Measurements from ENCODE around the gene TRPM4. TPM values are rescaled to one million over a fixed set of nuclear protein-coding genes. Genes with fewer than 3 reads are reported as not detected.
"Not testable (repeated sequence)": the region's sequence is repeated elsewhere in the genome, so short reads cannot be mapped to it uniquely, and the experiment has no call there.

Gene TRPM4
- total RNA-seq, 4 donors from 2014 or later: 16.3 to 38.5 (median 17.3) TPM

DNA sequence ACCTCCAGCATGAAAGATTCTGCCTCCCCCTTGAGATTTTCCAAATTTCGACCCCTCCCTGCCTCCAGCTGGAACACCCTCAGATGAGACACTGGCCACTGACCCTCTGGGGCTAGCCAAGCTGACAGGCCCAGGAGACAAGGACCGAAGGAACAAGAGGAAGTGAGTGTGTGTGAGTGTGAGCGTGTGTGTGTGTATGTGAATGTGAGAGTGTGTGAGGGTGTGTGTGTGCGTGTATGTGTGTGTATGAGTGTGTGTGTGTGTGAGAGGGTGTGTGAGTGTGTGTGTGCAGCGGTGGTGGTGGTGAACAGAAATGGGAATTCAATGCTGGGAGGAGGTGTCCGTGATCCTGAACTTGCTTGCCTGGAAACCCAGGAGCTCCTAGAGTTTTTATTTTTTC is 16.2 kb upstream of the TRPM4 start:
- Histone ChIP-seq H3K36me3 (no peaks in the 10 kb centered on the region), H3K27me3 (no peaks in the 10 kb centered on the region)

DNA sequence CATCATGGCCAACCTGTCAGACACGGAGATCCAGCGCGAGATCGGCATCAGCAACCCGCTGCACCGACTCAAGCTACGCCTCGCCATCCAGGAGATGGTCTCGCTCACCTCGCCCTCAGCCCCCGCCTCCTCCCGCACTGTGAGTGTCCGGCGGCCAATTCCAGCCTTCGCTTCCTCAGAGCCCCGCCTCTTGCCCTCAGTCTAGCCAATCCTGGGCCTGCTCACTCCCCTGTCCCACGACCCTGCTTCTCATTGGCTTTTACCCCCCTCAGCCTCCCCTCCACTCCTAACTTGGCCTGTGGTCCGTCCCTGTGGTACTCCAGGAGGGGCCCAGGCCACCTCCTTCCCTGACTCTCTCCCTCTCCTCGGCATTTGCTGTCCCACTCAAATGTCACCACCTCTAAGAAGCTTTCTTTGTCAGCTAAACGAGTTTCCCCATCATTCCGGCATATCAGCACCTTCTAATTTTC is 14.7 kb upstream of the TRPM4 start:
- Histone ChIP-seq H3K27ac (peak overlapping the region in 3 of 4 donors; percentile 45 to 64 (median 47)), H3K4me3 (peak overlapping the region; percentile 23 to 56), H3K27me3 (no peaks in the 10 kb centered on the region), H3K4me1 (peaks cover 0 to 34% (median 21%) of the 10 kb centered on the region in 3 donors), H3K9me3 (no peaks in the 10 kb centered on the region), H3K36me3 (no peaks in the 10 kb centered on the region)
- ATAC-seq: peak; percentile 98
- 0 to 5% methylated on average over 7 to 13 of the region's 21 CpGs for WGBS, 2 donors (ENCODE audit: low coverage in 1 of 2)
- TF ChIP-seq POLR2A (IDR thresholded peaks at IDR 0.05) (no peak), POLR2AphosphoS5 (IDR thresholded peaks at IDR 0.05) (no peak), EP300 (IDR thresholded peaks at IDR 0.05) (no peak)
- TF ChIP-seq, protein P1, sequence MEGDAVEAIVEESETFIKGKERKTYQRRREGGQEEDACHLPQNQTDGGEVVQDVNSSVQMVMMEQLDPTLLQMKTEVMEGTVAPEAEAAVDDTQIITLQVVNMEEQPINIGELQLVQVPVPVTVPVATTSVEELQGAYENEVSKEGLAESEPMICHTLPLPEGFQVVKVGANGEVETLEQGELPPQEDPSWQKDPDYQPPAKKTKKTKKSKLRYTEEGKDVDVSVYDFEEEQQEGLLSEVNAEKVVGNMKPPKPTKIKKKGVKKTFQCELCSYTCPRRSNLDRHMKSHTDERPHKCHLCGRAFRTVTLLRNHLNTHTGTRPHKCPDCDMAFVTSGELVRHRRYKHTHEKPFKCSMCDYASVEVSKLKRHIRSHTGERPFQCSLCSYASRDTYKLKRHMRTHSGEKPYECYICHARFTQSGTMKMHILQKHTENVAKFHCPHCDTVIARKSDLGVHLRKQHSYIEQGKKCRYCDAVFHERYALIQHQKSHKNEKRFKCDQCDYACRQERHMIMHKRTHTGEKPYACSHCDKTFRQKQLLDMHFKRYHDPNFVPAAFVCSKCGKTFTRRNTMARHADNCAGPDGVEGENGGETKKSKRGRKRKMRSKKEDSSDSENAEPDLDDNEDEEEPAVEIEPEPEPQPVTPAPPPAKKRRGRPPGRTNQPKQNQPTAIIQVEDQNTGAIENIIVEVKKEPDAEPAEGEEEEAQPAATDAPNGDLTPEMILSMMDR (IDR thresholded peaks at IDR 0.05): no peak

More for the DNA sequence above, 16.2 kb upstream of the TRPM4 start:
- no peak overlapping the region for H3K4me3 ChIP-seq
- no peak for TF ChIP-seq EP300 (IDR thresholded peaks at IDR 0.05)
- no peak for TF ChIP-seq POLR2AphosphoS5 (IDR thresholded peaks at IDR 0.05)
- TF ChIP-seq POLR2A (IDR thresholded peaks at IDR 0.05): no peak
- H3K9me3 ChIP-seq: no peaks in the 10 kb centered on the region
- no peak overlapping the region for H3K27ac ChIP-seq
- H3K4me1 ChIP-seq: peaks cover 0 to 32% (median 20%) of the 10 kb centered on the region in 3 donors
- no peak for ATAC-seq
- 79 to 82% methylated on average over 4 to 5 of the region's 6 CpGs for WGBS, 2 donors (ENCODE audit: low coverage in 1 of 2)

DNA sequence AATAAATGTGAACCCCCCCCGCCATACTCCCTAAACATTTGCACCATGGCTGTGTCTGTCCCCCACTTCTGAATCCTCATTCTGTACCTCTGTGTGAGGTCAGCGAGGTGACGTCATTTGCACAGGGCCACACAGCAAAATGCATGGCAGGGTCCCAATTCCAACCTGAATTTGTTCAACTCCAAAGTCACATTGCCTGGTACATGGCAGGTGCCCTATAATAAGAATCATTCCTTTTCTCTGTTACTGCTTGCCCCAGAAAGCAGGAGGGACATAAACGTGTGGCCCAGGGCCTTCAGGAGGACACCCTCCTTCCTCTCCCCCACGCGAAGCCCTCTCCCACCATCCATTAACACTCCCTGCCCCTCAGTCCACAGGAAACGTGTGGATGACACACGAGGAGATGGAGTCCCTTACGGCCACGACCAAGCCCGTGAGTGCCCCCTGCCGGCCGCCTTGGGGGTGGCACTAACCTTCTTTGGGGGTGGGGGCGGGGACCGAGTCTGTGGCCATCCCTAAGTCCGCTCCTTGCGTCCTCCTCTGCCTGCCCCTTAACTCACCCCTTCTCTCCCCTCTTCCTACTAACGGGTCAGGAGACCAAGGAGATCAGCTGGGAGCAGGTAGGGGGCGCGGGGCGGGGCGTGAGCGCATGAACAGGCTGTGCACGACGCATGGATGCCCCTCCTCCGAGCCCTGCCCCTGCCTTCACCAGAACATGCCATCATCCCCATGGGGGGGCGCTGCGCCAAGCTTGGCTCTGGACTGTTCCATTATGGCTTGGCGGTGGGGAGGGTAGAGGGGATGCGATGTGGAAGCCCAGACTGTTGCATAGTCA is 11.8 kb upstream of the TRPM4 start:
- Histone ChIP-seq H3K27ac (peak overlapping the region in 2 of 4 donors; percentile 33 to 50), H3K4me3 (peak overlapping the region in 1 of 2 donors; percentile 26)
- WGBS, 2 donors (ENCODE audit: low coverage in 1 of 2): 0 to 83% methylated on average over 1 to 11 of the region's 30 CpGs

DNA sequence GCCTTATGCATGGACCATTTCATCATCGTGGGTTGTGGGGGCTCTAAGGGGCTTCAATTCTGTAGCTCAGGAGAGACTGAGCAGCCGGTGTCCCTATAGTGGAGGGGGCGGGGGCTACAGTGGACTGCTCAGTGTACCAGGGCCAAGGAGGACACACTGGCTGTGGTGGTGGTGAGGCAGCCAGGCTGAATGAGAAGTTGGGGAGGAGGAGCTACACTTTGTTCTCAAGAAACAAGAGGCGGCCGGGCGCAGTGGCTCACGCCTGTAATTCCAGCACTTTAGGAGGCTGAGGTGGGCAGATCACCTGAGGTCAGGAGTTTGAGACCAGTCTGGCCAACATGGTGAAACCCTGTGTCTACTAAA is 11.2 kb upstream of the TRPM4 start:
- Histone ChIP-seq H3K27ac (peak overlapping the region in 2 of 4 donors; percentile 33 to 50), H3K4me1 (peaks cover 0 to 63% (median 35%) of the 10 kb centered on the region in 3 donors), H3K4me3 (peak overlapping the region in 1 of 2 donors; percentile 26)
- not testable (repeated sequence) for H3K27me3 ChIP-seq, ATAC-seq, H3K36me3 ChIP-seq, H3K9me3 ChIP-seq
- WGBS, 2 donors (ENCODE audit: low coverage in 1 of 2): 10 to 14% methylated on average over 2 to 7 of the region's 7 CpGs

More for the DNA sequence above, 11.8 kb upstream of the TRPM4 start:
- H3K36me3 ChIP-seq: no peaks in the 10 kb centered on the region
- TF ChIP-seq EP300 (IDR thresholded peaks at IDR 0.05): no peak
- TF ChIP-seq, protein P1 (IDR thresholded peaks at IDR 0.05): peak in 3 of 4 experiments; percentile 74 to 97 (median 75)
- no peaks in the 10 kb centered on the region for H3K27me3 ChIP-seq
- no peaks in the 10 kb centered on the region for H3K9me3 ChIP-seq
- H3K4me1 ChIP-seq: peaks cover 0 to 57% (median 29%) of the 10 kb centered on the region in 3 donors
- peak; percentile 13 for ATAC-seq

DNA sequence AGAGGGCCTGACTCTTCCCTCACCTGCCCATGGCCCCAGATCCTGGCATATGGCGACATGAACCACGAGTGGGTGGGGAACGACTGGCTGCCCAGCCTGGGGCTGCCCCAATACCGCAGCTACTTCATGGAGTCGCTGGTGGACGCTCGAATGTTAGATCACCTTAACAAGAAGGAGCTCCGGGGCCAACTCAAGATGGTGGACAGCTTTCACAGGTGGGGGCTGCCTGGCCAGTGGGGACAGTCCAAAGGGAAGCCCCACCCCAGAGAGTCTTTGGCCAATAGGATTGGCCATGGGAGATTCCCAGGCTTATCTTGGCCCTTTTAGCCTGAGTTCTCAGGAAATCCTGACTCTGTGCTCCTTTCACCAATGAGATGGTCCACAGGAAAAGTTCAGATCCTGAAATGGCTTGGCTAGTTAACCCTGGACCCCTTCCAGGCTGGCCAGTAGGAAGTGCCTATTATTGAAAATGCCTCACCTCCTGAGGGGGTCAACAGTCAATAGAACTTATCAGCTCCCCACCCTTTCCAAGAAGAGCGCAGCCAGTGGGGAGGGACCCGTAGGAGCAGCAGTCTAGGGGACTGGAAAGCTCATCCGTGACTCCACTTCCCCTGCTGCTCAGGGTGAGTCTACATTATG is 9.4 kb upstream of the TRPM4 start:
- Histone ChIP-seq H3K36me3 (no peaks in the 10 kb centered on the region), H3K27me3 (no peaks in the 10 kb centered on the region), H3K27ac (peak overlapping the region in 3 of 4 donors; percentile 82 to 88 (median 83)), H3K9me3 (no peaks in the 10 kb centered on the region), H3K4me1 (peaks cover 0 to 57% (median 30%) of the 10 kb centered on the region in 3 donors), H3K4me3 (peak overlapping the region in 1 of 2 donors; percentile 77)
- no peak for ATAC-seq
- TF ChIP-seq POLR2AphosphoS5 (IDR thresholded peaks at IDR 0.05) (no peak), POLR2A (IDR thresholded peaks at IDR 0.05) (no peak), EP300 (IDR thresholded peaks at IDR 0.05) (no peak)
- TF ChIP-seq, protein P1 (IDR thresholded peaks at IDR 0.05): no peak
- WGBS, 2 donors (ENCODE audit: low coverage in 1 of 2): no CpG with 5 or more reads among the region's 11 CpGs

Measured in gastroesophageal sphincter (tissue), 4 donors.